HG03575 (cell line): ENCODE measurements around the gene CLEC2L.
"Not testable (repeated sequence)": the region's sequence is repeated elsewhere in the genome, so short reads cannot be mapped to it uniquely, and the experiment has no call there.

Source experiments
- ATAC-seq: cut with Tn5 transposase; IDR thresholded peaks from one replicate; pipeline ENCODE4 v1.9.1; 2021; ENCODE audit not compliant: unreplicated experiment, insufficient number of reproducible peaks, low FRiP score; ENCODE audit errors: extremely low read depth

CLEC2L gene

GRCh38 chr7:139543801-139544603 lies 20.5 kb downstream of the CLEC2L start:
- ATAC-seq = no peak

- ATAC-seq = no peak
Observed at GRCh38 chr7:139544645-139545044, 21.2 kb downstream of the CLEC2L start.

GRCh38 chr7:139548302-139549028 lies 25.0 kb downstream of the CLEC2L start:
- no peak for ATAC-seq

- not testable (repeated sequence) for ATAC-seq
Observed at GRCh38 chr7:139553991-139554700, 30.7 kb downstream of the CLEC2L start.

GRCh38 chr7:139557857-139558581 lies 34.5 kb downstream of the CLEC2L start:
- no peak for ATAC-seq

GRCh38 chr7:139559364-139560105 lies 36.0 kb downstream of the CLEC2L start:
- no peak for ATAC-seq

GRCh38 chr7:139560199-139560598 lies 36.7 kb downstream of the CLEC2L start:
- no peak for ATAC-seq

GRCh38 chr7:139560678-139561077 lies 37.2 kb downstream of the CLEC2L start:
- no peak for ATAC-seq

GRCh38 chr7:139562491-139562890 lies 39.0 kb downstream of the CLEC2L start:
- ATAC-seq = no peak

- no peak for ATAC-seq
Observed at GRCh38 chr7:139562961-139563565, 39.6 kb downstream of the CLEC2L start.

GRCh38 chr7:139563856-139564255 lies 40.4 kb downstream of the CLEC2L start:
- ATAC-seq = no peak

GRCh38 chr7:139566075-139566474 lies 42.6 kb downstream of the CLEC2L start:
- ATAC-seq = no peak

- no peak for ATAC-seq
Observed at GRCh38 chr7:139566736-139567646, 43.5 kb downstream of the CLEC2L start.

GRCh38 chr7:139567647-139568345 lies 44.3 kb downstream of the CLEC2L start:
- ATAC-seq = no peak

GRCh38 chr7:139568346-139568675 lies 44.8 kb downstream of the CLEC2L start:
- no peak for ATAC-seq

- no peak for ATAC-seq
Observed at GRCh38 chr7:139568813-139569490, 45.5 kb downstream of the CLEC2L start.
